Measurements from ENCODE around the gene SDHC.

- TF ChIP-seq CTCF (IDR thresholded peaks at IDR 0.05; ENCODE audit: insufficient read depth, low read length, poor library complexity, severe bottlenecking) = no peak
- no peak for TF ChIP-seq EZH2phosphoT487 (conservative IDR thresholded peaks at IDR 0.05; ENCODE audit: low read length)
Observed at GRCh38 chr1:161390559-161390858, 76.3 kb downstream of the SDHC start.

Data from SU-DHL-6 (cell line).